ENCODE results near the gene SBSN. TPM values are rescaled to one million over a fixed set of nuclear protein-coding genes. Genes with fewer than 3 reads are reported as not detected.

Gene SBSN
- total and polyA plus RNA-seq, 12 donors = 0.20 TPM; not detected in 11

- DNase-seq (no peak), ATAC-seq (no peak)
- no peak overlapping the region for H3K4me3 ChIP-seq
- peaks cover 6 to 66% (median 61%) of the 10 kb centered on the region in 7 donors for H3K27me3 ChIP-seq
- H3K27ac ChIP-seq = no peak overlapping the region
- TF ChIP-seq CTCF (IDR thresholded peaks at IDR 0.05) = no peak
- 59 to 67% methylated on average over 17 of the region's 17 CpGs for WGBS, 2 donors
- H3K9me3 ChIP-seq = no peaks in the 10 kb centered on the region
- H3K4me1 ChIP-seq = peaks cover 2 to 9% (median 7%) of the 10 kb centered on the region in 9 donors
- intact Hi-C loops (cut with DNase I) = no loop called here
- H3K36me3 ChIP-seq = no peaks in the 10 kb centered on the region
Measured at GRCh38 chr19:35562336-35562735, 34.2 kb upstream of the SBSN start.

GRCh38 chr19:35561436-35561835 lies 33.3 kb upstream of the SBSN start:
- Histone ChIP-seq H3K4me3 (no peak overlapping the region), H3K27ac (no peak overlapping the region), H3K9me3 (no peaks in the 10 kb centered on the region), H3K4me1 (peaks cover 2 to 9% (median 7%) of the 10 kb centered on the region in 9 donors), H3K27me3 (peaks cover 6 to 75% (median 70%) of the 10 kb centered on the region in 7 donors), H3K36me3 (no peaks in the 10 kb centered on the region)
- TF ChIP-seq CTCF (IDR thresholded peaks at IDR 0.05) = no peak
- ATAC-seq (no peak), DNase-seq (no peak)
- 70 to 76% methylated on average over 6 of the region's 6 CpGs for WGBS, 2 donors
- intact Hi-C loops (cut with DNase I) = no loop called here

DNA sequence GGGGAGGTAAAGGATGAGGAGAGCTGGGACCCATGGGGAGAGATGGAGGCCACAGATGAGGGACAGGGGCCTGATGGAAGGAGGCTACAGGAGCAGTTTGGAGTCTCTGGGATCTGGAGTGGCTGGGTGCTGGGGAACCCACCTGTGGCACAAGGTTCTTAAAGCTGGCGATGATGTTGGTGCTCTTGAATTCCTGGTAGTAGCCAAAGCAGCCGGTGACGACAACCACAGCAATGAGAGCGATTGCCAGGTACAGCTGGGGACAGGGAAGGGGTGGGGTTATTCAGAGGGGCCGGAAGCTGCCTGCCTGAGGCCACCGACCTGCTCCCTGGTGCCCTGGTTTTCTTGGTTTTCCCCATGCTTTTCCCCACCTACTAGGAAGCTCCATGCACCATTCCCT lies 32.6 kb upstream of the SBSN start:
- DNase-seq = no peak
- H3K4me3 ChIP-seq = no peak overlapping the region
- no peaks in the 10 kb centered on the region for H3K36me3 ChIP-seq
- 54 to 59% methylated on average over 6 of the region's 6 CpGs for WGBS, 2 donors
- no peak for TF ChIP-seq CTCF (IDR thresholded peaks at IDR 0.05)
- peaks cover 2 to 9% (median 7%) of the 10 kb centered on the region in 9 donors for H3K4me1 ChIP-seq
- peaks cover 6 to 78% (median 72%) of the 10 kb centered on the region in 7 donors for H3K27me3 ChIP-seq
- H3K9me3 ChIP-seq = no peaks in the 10 kb centered on the region
- intact Hi-C loops (cut with DNase I) = no loop called here
- no peak overlapping the region for H3K27ac ChIP-seq
- ATAC-seq = no peak

GRCh38 chr19:35560271-35560670 lies 32.2 kb upstream of the SBSN start:
- Histone ChIP-seq H3K27ac (no peak overlapping the region), H3K27me3 (peaks cover 6 to 75% (median 72%) of the 10 kb centered on the region in 7 donors), H3K36me3 (no peaks in the 10 kb centered on the region), H3K4me3 (no peak overlapping the region), H3K4me1 (peaks cover 2 to 9% (median 7%) of the 10 kb centered on the region in 9 donors), H3K9me3 (no peaks in the 10 kb centered on the region)
- DNase-seq (no peak), ATAC-seq (no peak)
- no peak for TF ChIP-seq CTCF (IDR thresholded peaks at IDR 0.05)
- intact Hi-C loops (cut with DNase I) = no loop called here
- 80 to 84% methylated on average over 18 of the region's 18 CpGs for WGBS, 2 donors
